Ammon's horn (tissue), 1 donor: ENCODE measurements around the gene DRICH1.
"Not testable (repeated sequence)": the region's sequence is repeated elsewhere in the genome, so short reads cannot be mapped to it uniquely, and the experiment has no call there.

Source experiments
- DNase-seq: peaks from one replicate; pipeline ENCODE4 v3.0.0-alpha.2; 2016; ENCODE audit warnings: low spot score

Gene DRICH1

GRCh38 chr22:23632178-23632577 is at the start of gene DRICH1:
DRICH1 (minus strand) TSS chr22:23632321; CDS start chr22:23632023, 298 bp downstream.
- no peak for DNase-seq

- DNase-seq: no peak
Observed at GRCh38 chr22:23681026-23681809, 49.1 kb upstream of the DRICH1 start.

- no peak for DNase-seq
Observed at GRCh38 chr22:23678133-23678532, 46.0 kb upstream of the DRICH1 start.

GRCh38 chr22:23677701-23677995 is 45.5 kb upstream of the DRICH1 start:
- DNase-seq: no peak

GRCh38 chr22:23676841-23677700 is 45.0 kb upstream of the DRICH1 start:
- not testable (repeated sequence) for DNase-seq

- DNase-seq: no peak
Observed at GRCh38 chr22:23675502-23676415, 43.6 kb upstream of the DRICH1 start.

- DNase-seq: not testable (repeated sequence)
Observed at GRCh38 chr22:23674886-23675501, 42.9 kb upstream of the DRICH1 start.

GRCh38 chr22:23673826-23674690 is 41.9 kb upstream of the DRICH1 start:
- DNase-seq: no peak

GRCh38 chr22:23673050-23673620 is 41.0 kb upstream of the DRICH1 start:
- no peak for DNase-seq

- not testable (repeated sequence) for DNase-seq
Observed at GRCh38 chr22:23672307-23673049, 40.4 kb upstream of the DRICH1 start.

GRCh38 chr22:23671387-23671786 is 39.3 kb upstream of the DRICH1 start:
- DNase-seq: not testable (repeated sequence)

- DNase-seq: no peak
Observed at GRCh38 chr22:23670378-23671295, 38.5 kb upstream of the DRICH1 start.

GRCh38 chr22:23660381-23660780 is 28.3 kb upstream of the DRICH1 start:
- not testable (repeated sequence) for DNase-seq

- no peak for DNase-seq
Observed at GRCh38 chr22:23657727-23658126, 25.6 kb upstream of the DRICH1 start.

GRCh38 chr22:23655891-23656475 is 23.9 kb upstream of the DRICH1 start:
- DNase-seq: no peak

GRCh38 chr22:23652711-23653110 is 20.6 kb upstream of the DRICH1 start:
- no peak for DNase-seq

- DNase-seq: no peak
Observed at GRCh38 chr22:23652286-23652685, 20.2 kb upstream of the DRICH1 start.

- DNase-seq: no peak
Observed at GRCh38 chr22:23651676-23652075, 19.6 kb upstream of the DRICH1 start.
